Rectal smooth muscle tissue (tissue), 1 donor: ENCODE measurements around the gene PDIA2.

Experiments used
- H3K27ac ChIP-seq: one replicate; pipeline ENCODE4 v1.7.0; 2013; ENCODE audit warnings: low read depth, low read length, inconsistent platforms
- H3K27me3 ChIP-seq: one replicate; pipeline ENCODE4 v1.7.0; 2013; ENCODE audit warnings: low read length; ENCODE audit not compliant: control insufficient read depth, insufficient read depth
- H3K36me3 ChIP-seq: one replicate; pipeline ENCODE4 v1.7.0; 2013; ENCODE audit warnings: low read length; ENCODE audit not compliant: control insufficient read depth, insufficient read depth
- H3K4me1 ChIP-seq: one replicate; pipeline ENCODE4 v1.7.0; 2013; ENCODE audit warnings: low read length; ENCODE audit not compliant: control insufficient read depth, insufficient read depth
- H3K4me3 ChIP-seq: one replicate; pipeline ENCODE4 v1.7.0; 2013; ENCODE audit warnings: low read length
- H3K9ac ChIP-seq: one replicate; pipeline ENCODE4 v1.7.0; 2013; ENCODE audit warnings: low read length

The PDIA2 gene

DNA sequence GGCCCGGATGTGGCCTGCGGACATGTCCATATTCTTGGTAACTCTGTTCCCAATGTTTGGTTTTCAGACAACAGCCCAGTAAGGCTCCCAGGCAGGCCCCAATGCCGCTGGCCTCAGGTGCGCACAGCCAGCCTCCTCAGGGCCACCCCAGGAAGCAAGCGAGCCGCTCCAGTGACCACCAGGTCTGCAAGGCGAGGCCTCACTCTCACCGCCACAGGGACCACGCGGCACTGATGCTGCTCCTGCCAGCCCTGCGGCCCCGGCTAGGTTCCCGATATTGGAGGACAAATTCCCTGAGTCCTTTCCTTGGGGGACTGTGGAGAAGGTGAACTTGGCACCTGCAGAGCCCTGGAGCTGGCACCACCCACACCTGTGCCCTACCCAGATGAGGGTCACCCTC, 19.0 kb downstream of the PDIA2 start:
- Histone ChIP-seq H3K9ac (no peak overlapping the region), H3K4me3 (no peak overlapping the region), H3K27ac (no peak overlapping the region), H3K4me1 (no peaks in the 10 kb centered on the region), H3K27me3 (no peaks in the 10 kb centered on the region), H3K36me3 (peaks cover 5% of the 10 kb centered on the region)

DNA sequence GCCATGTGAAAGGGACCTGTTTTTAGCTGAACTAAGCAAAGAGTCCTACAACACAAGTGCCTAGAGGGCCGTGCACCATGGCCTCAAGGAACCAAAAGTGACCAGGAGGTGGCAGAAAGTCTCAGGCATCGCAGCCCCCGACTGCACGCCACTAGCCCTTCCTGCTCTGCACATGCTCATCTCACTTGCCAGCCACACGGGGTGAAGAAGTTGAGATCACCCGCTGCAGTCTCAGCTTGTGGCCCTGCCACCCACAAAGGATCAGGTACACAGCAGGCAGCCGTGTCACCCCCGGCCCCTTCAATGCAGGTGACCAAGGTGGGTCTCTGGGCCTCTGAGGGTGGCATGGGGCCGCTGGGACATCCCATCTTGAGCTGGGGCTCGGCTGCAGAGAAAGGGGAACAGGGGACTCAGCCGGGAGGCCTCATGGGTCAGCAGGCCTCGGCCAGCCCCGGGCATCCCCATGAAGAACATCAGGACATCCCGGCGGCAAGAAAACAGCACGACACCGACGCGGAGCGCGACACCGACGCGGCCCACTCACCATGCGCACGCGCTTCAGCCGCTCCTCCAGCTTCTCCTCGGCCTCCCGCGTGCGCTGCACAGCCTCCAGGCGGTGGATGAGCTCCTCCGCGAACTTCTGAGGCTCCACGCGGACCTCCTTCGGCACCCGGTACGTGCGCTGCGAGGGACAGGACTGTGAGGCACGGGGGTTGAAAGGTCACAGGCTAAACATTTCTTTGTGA, 21.0 kb downstream of the PDIA2 start:
- no peak overlapping the region for H3K4me3 ChIP-seq
- peaks cover 14% of the 10 kb centered on the region for H3K36me3 ChIP-seq
- no peaks in the 10 kb centered on the region for H3K4me1 ChIP-seq
- no peak overlapping the region for H3K27ac ChIP-seq
- no peak overlapping the region for H3K9ac ChIP-seq
- no peaks in the 10 kb centered on the region for H3K27me3 ChIP-seq

DNA sequence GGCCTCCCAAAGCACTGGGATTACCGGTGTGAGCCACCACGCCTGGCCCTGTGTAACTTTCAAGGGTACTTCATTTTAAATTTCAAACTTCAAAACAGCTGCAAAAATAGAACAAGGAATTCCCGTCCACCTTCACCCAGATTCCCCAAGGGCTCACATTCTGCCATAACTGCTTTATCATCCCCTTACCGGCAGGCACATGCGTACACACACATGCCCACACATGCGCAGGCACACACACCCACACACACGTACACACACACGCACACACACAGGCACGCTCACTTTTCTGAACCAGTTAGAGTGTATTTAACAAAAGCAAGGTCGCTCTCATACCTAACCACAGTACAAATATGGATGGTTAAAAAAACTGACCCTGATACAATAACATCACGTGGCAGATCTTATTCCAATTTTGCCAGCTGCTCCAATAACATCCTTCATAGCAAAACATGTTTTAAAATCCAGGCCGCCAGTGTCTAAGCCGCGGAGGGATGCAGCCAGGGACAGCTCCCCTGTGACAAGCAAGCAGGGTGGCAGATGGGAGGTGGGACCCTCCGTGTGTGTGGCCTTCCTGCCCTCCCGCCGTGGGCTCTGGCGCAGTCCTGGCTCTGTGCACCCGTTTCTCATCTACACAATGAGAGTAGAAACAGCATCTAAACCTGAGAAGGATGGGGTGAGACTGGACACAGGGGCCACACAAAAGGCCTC, 23.1 kb downstream of the PDIA2 start:
- no peak overlapping the region for H3K27ac ChIP-seq
- H3K4me1 ChIP-seq, result no peaks in the 10 kb centered on the region
- H3K27me3 ChIP-seq, result no peaks in the 10 kb centered on the region
- H3K36me3 ChIP-seq, result peaks cover 14% of the 10 kb centered on the region
- no peak overlapping the region for H3K4me3 ChIP-seq
- H3K9ac ChIP-seq, result no peak overlapping the region

DNA sequence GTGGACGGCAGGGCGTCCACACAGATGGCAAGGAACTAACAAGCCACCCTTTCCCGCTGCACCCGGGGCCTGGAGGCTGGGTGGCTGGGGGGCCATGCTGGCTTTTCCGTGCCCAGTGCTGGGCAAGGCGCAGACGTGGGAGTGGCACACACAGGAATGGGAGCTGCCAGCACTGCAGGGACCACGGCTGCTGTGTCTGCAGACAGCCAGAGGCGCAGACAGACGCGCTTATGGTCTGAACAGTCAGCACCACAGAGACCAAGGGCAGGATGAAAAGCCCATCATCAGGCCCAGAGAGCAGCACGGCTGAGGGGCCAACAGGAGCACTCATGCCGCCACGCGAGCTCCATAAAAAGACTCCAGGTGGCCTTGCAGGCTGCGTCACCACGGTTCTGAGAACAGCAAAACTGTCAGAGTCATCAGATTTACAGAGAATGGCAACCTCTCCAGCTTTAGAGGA, 24.0 kb downstream of the PDIA2 start:
- Histone ChIP-seq H3K36me3 (peaks cover 14% of the 10 kb centered on the region), H3K27me3 (no peaks in the 10 kb centered on the region), H3K9ac (no peak overlapping the region), H3K4me1 (no peaks in the 10 kb centered on the region), H3K4me3 (no peak overlapping the region), H3K27ac (no peak overlapping the region)

DNA sequence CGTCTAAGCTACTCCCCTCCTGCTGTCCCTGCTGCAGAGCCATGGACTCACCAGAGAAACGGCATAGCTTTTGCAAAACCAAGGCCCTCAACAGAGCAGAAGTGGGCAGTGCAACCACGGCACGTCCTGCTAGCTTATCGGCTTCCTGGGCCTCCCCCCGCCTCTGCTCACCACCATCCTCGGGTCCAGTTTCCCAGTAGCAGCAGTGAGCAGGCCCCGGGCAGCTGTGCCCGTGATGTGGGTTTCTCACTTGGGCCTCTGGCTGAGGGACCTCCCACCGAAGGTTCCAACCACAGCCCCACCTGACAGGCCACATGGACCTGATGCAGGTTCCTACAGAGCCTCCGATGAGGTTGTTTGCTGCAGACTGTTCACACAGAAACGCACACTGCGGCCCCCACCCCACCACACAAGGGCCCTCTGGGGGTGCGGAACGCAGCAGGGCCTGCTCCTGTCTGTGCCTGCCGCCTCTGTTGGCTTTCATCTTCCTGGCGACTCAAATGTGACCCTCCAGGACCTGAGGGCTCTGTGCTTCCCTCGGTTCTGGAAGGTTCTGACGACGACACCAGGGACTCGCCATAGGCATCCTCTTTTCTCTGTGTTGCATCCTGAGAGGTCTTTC, 24.8 kb downstream of the PDIA2 start:
- Histone ChIP-seq H3K27me3 (no peaks in the 10 kb centered on the region), H3K9ac (no peak overlapping the region), H3K4me3 (no peak overlapping the region), H3K36me3 (peaks cover 12% of the 10 kb centered on the region), H3K27ac (no peak overlapping the region), H3K4me1 (no peaks in the 10 kb centered on the region)

DNA sequence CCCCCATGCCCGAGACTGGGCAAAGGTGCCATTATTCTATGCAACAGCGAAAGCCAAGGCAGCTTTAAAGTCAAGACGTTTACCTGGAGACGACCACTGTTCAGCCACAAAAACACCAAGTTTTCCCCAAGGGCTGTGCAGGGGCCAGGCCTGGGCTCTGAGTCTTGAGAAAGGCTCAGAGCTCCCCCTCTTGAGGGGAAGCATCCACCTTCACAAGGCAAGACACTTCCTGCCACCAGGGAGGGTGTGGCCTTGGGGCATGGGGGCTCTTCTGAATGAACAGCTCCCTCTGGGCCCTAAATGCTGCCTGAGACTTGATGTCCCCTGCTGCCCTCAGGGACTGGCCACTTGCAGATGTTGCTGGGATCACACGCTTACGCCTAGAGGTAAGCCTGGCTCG, 26.5 kb downstream of the PDIA2 start:
- no peaks in the 10 kb centered on the region for H3K27me3 ChIP-seq
- no peak overlapping the region for H3K4me3 ChIP-seq
- H3K9ac ChIP-seq, result no peak overlapping the region
- no peak overlapping the region for H3K27ac ChIP-seq
- no peaks in the 10 kb centered on the region for H3K4me1 ChIP-seq
- H3K36me3 ChIP-seq, result peaks cover 18% of the 10 kb centered on the region

DNA sequence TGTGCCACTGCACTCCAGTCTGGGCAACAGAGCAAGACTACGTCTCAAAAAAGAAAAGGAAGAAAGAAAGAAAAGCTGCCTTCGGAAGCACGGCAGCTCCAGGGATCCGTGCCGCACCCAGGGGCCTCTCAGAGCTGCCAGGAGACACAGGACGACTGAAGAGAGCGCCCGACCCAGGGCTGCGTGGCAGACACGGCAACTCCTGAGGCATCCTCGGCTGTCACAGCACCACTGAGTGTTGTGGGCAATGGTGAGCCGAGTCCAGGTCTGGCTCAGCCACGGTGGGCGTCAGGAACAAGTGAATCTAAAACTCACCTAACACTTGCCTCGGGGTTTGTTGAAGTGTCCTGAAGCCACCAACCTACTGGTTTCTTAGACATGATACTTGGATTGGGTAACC, 28.8 kb downstream of the PDIA2 start:
- Histone ChIP-seq H3K27me3 (no peaks in the 10 kb centered on the region), H3K36me3 (peaks cover 18% of the 10 kb centered on the region), H3K27ac (no peak overlapping the region), H3K4me1 (no peaks in the 10 kb centered on the region), H3K4me3 (no peak overlapping the region), H3K9ac (no peak overlapping the region)

DNA sequence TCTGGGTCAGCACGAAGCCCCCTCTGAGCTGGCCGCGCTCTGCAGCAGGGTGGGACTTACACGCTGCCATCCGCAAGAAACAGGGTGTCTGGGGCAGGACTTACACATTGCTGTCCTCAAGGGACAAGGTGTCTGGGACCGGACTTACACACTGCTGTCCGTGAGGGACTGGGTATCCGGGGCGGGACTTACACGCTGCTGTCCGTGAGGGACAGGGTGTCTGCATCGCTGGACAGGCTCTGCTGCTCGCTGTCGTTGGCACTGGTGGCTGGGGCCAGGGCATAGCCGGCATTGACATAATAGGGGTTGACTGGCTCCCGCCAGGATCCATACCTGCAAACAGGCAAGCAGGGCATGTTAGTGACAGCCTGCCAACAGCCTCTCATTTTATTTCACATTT, 31.4 kb downstream of the PDIA2 start:
- Histone ChIP-seq H3K27me3 (no peaks in the 10 kb centered on the region), H3K27ac (no peak overlapping the region), H3K4me1 (no peaks in the 10 kb centered on the region), H3K4me3 (no peak overlapping the region), H3K36me3 (peaks cover 22% of the 10 kb centered on the region), H3K9ac (no peak overlapping the region)

DNA sequence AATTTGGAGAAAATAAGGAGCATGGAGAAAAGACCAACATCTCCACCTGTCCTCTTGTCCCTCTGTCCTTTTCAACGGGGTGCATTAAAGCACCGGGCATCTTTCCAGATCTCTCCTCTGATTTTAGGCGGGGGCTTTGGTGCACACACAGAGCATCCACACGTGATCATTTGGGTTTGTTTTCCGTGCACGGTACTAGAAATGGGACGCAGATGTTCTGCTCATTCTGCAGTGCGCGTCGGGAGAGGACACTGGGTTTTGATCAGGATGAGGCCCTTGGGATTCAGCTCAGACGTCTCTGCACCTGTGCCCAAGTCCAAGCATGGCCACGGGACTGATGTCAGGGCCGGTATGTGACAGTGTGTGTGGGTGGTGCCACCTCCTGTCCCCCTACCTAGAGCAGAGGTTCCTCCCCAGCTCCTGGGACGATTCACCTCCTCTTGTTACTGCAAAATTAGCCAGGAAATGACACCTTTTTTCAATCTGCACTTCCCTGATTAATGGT, 31.9 kb downstream of the PDIA2 start:
- no peak overlapping the region for H3K27ac ChIP-seq
- no peaks in the 10 kb centered on the region for H3K4me1 ChIP-seq
- no peak overlapping the region for H3K9ac ChIP-seq
- no peak overlapping the region for H3K4me3 ChIP-seq
- no peaks in the 10 kb centered on the region for H3K27me3 ChIP-seq
- peaks cover 22% of the 10 kb centered on the region for H3K36me3 ChIP-seq

DNA sequence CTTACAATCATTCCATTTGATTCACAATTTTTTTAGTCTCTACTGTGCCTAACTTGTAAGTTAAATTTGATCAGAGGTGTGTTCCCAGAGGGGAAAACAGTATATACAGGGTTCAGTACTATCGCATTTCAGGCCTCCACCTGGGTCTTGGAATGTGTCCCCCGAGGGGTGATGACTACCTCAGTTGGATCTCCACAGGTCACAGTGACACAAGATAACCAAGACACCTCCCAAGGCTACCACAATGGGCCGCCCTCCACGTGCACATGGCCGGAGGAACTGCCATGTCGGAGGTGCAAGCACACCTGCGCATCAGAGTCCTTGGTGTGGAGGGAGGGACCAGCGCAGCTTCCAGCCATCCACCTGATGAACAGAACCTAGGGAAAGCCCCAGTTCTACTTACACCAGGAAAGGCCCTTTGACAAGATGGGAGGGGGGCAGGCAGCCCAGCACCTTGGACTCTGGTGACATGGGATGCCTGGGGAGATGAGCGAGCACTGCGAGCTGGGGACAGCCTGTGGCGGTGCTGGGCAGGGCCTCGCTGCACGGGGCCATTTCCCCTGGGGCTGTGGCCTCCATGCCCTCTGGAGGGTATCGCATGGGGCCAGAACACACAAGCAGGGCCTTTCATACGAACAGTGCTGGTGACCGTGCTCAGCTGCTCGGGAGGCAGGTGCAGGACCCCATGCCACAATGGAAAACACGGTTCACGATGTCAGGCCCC, 33.9 kb downstream of the PDIA2 start:
- Histone ChIP-seq H3K27ac (no peak overlapping the region), H3K4me3 (no peak overlapping the region), H3K4me1 (no peaks in the 10 kb centered on the region), H3K27me3 (no peaks in the 10 kb centered on the region), H3K36me3 (peaks cover 22% of the 10 kb centered on the region), H3K9ac (no peak overlapping the region)

DNA sequence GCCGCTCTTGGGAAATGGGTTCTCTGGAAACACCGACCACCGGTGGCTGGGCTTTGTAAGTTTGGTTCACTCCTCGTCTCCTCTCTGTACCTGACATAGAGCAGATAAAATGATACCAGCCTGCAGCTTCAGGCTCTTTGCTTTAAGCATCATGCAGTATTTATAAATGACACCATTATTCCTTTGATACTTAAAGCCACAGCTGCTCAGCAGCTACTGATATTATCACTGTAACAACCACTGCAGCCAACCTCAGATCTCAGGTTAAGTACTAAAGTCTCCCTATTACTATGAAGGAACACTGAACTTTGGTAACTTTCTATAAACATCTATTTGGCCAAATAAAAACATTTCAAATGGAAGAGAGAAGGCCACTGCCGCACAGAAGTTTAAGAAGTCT, 34.6 kb downstream of the PDIA2 start:
- H3K9ac ChIP-seq, result no peak overlapping the region
- no peaks in the 10 kb centered on the region for H3K27me3 ChIP-seq
- H3K36me3 ChIP-seq, result peaks cover 22% of the 10 kb centered on the region
- no peak overlapping the region for H3K4me3 ChIP-seq
- no peaks in the 10 kb centered on the region for H3K4me1 ChIP-seq
- no peak overlapping the region for H3K27ac ChIP-seq

DNA sequence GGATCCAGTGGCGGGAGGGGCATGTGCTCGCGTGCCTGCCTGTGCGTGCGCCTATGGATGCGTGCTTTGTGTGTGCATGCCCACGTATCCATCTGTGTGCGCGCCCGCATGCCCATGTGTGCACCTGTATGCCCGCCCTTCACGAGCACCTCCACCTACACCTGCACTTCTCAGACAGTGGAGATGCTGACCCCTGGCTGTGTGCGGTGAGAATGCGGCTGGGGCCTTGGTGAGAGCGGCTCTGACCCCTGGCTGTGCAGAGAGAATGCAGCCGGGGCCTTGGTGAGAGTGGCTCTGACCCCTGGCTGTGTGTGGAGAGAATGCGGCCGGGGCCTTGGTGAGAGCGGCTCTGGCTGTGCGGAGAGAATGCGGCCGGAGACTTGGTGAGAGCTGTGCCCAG, 35.7 kb downstream of the PDIA2 start:
- H3K4me3 ChIP-seq, result no peak overlapping the region
- peaks cover 15% of the 10 kb centered on the region for H3K36me3 ChIP-seq
- H3K27ac ChIP-seq, result no peak overlapping the region
- no peaks in the 10 kb centered on the region for H3K4me1 ChIP-seq
- no peak overlapping the region for H3K9ac ChIP-seq
- no peaks in the 10 kb centered on the region for H3K27me3 ChIP-seq
